NCI-H2107 (cell line): ENCODE data around the gene SLC11A2.

Experiments used
- DNase-seq: peaks from one replicate; lab custom pipeline; 2025; lab: John Stamatoyannopoulos, UW

The SLC11A2 gene

GRCh38 chr12:51025836-51026638 is at the start of gene SLC11A2:
Gene SLC11A2, minus strand, starts transcription at chr12:51026384. Its CDS starts 15,656 bp downstream, at chr12:51010728.
- DNase-seq: peak; percentile 96

- no peak for DNase-seq
Observed at GRCh38 chr12:51075390-51075789, 49.2 kb upstream of the SLC11A2 start.

GRCh38 chr12:51071663-51072062 is 45.5 kb upstream of the SLC11A2 start:
- no peak for DNase-seq

- peak; percentile 25 for DNase-seq
Observed at GRCh38 chr12:51070004-51070403, 43.8 kb upstream of the SLC11A2 start.

DNA sequence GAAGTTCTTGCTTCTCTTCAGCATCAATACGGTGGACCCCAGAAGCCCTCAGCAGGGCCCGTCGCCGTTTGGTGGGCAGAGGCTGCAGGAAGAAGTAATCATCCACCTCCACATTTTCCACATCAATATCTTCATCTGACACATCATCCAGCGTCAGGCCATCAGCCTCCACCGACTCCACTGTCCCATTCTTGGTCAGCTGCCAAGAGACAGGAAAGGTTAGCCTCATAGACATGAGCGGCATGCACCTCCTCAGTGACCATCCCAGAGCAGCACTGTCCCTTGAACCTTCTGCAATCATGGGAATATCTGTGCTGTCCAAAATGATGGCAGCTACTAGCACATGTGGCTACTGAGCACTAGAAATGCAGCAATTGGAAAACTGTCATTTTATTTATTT is 41.6 kb upstream of the SLC11A2 start:
- DNase-seq: no peak

GRCh38 chr12:51067229-51067628 is 41.0 kb upstream of the SLC11A2 start:
- no peak for DNase-seq

GRCh38 chr12:51065530-51065929 is 39.3 kb upstream of the SLC11A2 start:
- no peak for DNase-seq

DNA sequence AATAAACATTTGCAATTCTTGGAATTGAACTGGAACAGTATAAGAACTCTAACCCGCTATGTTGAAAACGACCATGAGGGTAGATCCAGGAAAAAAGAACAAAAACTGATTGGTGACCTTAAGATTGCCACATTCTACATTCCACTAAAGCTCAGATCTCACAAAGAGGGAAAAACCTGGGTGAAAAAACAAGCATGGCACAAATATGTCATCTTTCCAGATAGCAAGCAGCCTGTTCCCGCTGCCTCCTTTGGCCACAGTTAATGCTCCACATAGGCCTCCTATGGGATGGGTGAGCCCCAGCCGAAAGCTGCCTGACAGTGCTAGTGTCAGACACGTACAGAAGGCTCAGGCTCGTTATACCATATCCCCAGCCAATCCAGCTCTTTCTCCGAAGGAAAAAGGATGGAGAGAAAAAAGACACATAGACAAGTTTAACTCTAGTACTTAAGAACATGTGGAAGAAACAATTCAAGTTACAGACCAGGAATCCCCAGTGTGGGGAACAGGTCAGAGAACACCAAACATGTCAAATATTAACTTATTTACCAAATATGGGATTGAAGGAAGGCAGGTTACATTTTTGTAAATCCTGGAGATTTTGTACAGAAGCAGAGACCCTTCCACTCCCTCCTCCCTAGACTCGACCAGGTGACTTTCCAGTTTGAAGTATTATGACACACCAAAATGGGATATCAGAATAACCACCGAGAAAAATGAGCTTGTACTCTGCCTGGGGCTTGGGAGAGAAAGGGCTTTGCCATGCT is 36.6 kb upstream of the SLC11A2 start:
- no peak for DNase-seq

- DNase-seq: no peak
Observed at GRCh38 chr12:51059086-51059485, 32.9 kb upstream of the SLC11A2 start.

GRCh38 chr12:51056242-51056641 is 30.1 kb upstream of the SLC11A2 start:
- no peak for DNase-seq

DNA sequence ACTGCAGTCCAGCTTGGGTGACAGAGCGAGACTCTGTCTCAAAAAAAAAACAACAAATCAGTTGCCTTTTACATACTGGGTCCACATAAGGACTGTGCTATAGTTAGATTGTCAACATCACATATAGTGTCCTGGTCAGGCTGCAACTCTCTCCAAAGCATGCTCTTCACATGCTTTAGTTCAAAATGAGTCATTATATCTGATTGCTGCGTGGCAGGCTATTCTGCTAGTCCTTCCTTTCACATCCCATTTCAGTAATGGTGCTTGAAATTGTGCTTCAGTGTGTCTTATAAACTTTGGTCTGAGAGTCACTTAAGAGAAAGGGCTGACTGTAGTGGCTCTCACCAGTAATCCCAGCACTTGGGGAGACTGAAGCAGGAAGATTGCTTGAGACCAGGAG is 28.9 kb upstream of the SLC11A2 start:
- DNase-seq: no peak

- no peak for DNase-seq
Observed at GRCh38 chr12:51051787-51052186, 25.6 kb upstream of the SLC11A2 start.

- no peak for DNase-seq
Observed at GRCh38 chr12:51049525-51049924, 23.3 kb upstream of the SLC11A2 start.

- DNase-seq: no peak
Observed at GRCh38 chr12:51048661-51049251, 22.6 kb upstream of the SLC11A2 start.

- DNase-seq: peak; percentile 97
Observed at GRCh38 chr12:51047655-51048540, 21.7 kb upstream of the SLC11A2 start, which contains the start of gene LETMD1. Gene LETMD1, plus strand, starts transcription at chr12:51048327. Its CDS starts 30 bp downstream, at chr12:51048357.

GRCh38 chr12:51036279-51036678 is 10.1 kb upstream of the SLC11A2 start:
- DNase-seq: no peak

GRCh38 chr12:51033457-51034089 is 7.4 kb upstream of the SLC11A2 start:
- no peak for DNase-seq

DNA sequence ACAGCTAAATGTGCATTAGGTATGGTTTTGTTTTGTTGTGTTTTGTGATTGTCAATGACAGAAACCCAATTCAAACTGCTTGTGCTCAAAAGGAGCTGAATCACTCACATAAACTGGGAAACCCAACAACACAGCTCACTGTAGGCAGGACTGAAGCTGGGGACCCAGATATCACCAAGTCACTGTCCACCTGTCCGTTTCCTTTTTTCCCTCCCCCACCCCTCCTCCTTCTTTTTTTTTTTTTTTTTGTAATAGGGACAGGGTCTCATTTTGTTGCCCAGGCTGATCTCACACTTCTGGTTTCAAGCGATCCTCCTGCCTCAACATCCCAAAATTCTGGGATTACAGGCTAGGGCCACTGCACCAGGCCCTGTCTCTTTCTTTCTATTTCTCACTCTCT is 6.9 kb upstream of the SLC11A2 start:
- no peak for DNase-seq

- no peak for DNase-seq
Observed at GRCh38 chr12:51028813-51029150, 2.6 kb upstream of the SLC11A2 start.

DNA sequence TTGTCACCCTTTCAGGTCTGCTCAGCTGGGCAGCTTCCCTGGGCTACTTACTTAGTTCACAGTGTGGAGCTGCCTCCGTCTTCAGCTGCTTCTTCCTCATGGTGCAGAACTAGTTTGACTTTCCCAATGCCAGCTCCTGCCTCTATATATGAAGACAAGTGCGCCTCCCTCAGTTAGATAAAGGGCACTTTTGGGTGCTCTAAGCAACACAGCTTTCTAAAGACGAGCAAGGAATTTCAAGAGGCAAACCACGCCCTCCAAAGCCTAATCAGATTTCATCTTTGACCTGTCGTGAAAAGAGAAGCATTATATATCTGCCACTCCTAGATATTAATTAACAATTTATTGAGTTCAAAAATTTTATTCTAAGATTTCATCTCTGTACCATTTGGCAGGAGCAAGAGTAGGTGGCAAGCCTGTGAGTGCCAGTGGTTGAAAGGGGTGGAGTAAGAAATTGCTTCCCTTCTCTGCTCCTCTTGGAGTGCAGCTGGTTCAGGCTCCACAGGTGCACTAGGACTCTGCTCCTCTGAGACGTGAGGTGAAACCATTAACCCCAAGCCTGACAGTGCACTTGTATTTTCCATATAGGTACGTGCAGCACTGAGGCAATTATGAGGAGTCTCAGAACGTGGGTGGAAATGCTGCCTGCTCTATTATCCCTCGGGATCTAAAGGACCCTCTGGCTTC is 2.1 kb upstream of the SLC11A2 start:
- DNase-seq: peak; percentile 40

DNA sequence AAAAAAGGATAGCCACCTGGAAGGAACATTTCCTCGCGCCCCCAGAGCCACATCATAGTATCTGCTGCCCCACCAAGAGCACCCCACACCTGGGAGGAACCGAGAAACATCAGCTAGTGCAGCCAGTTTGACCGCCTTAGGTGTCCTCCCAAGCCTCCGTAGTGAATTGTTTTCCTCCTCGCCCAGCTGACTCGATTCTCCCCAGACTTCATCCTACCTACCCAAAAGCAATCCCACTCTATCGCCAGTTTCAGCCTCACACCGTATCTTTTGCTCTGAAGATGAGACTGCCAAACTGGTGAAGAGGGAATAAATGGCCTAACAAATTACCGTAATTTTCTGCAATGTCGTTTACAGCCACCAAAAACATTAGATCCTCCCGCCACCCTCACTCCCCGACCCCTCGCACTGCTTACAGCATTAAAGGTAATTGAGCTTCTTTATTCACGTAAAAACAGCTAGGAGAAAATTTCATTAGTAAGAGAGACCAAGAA is 1.2 kb upstream of the SLC11A2 start:
- no peak for DNase-seq
